IPS-NIHi7 (cell line): ENCODE data around the gene NINJ1.

Experiments used
- DNase-seq: peaks from one replicate; pipeline ENCODE4 v3.0.0; 2012; ENCODE audit warnings: mixed read lengths; ENCODE audit errors: extremely low spot score

NINJ1 gene

GRCh38 chr9:93087971-93088655, 45.9 kb downstream of the NINJ1 start:
- no peak for DNase-seq

GRCh38 chr9:93086447-93087224, 47.4 kb downstream of the NINJ1 start:
- DNase-seq: no peak

GRCh38 chr9:93085676-93086075, 48.4 kb downstream of the NINJ1 start:
- DNase-seq: no peak

- no peak for DNase-seq
Measured at GRCh38 chr9:93084471-93084881, 49.6 kb downstream of the NINJ1 start.

- no peak for DNase-seq
Measured at GRCh38 chr9:93083592-93084470, 50.2 kb downstream of the NINJ1 start.

GRCh38 chr9:93082841-93083411, 51.1 kb downstream of the NINJ1 start:
- DNase-seq: no peak

GRCh38 chr9:93081931-93082330, 52.1 kb downstream of the NINJ1 start:
- no peak for DNase-seq

GRCh38 chr9:93081081-93081529, 52.9 kb downstream of the NINJ1 start:
- no peak for DNase-seq

GRCh38 chr9:93080406-93080805, 53.6 kb downstream of the NINJ1 start:
- no peak for DNase-seq

GRCh38 chr9:93079371-93079770, 54.7 kb downstream of the NINJ1 start:
- DNase-seq: no peak

GRCh38 chr9:93077811-93078210, 56.2 kb downstream of the NINJ1 start:
- no peak for DNase-seq

GRCh38 chr9:93077367-93077766, 56.7 kb downstream of the NINJ1 start:
- DNase-seq: no peak

- no peak for DNase-seq
Measured at GRCh38 chr9:93076792-93077128, 57.3 kb downstream of the NINJ1 start.

- no peak for DNase-seq
Measured at GRCh38 chr9:93076101-93076791, 57.8 kb downstream of the NINJ1 start.

GRCh38 chr9:93072383-93072795, 61.7 kb downstream of the NINJ1 start:
- DNase-seq: no peak
